ENCODE results near the gene FHL2.
"Not testable (repeated sequence)": the region's sequence is repeated elsewhere in the genome, so short reads cannot be mapped to it uniquely, and the experiment has no call there.

The FHL2 gene

DNA sequence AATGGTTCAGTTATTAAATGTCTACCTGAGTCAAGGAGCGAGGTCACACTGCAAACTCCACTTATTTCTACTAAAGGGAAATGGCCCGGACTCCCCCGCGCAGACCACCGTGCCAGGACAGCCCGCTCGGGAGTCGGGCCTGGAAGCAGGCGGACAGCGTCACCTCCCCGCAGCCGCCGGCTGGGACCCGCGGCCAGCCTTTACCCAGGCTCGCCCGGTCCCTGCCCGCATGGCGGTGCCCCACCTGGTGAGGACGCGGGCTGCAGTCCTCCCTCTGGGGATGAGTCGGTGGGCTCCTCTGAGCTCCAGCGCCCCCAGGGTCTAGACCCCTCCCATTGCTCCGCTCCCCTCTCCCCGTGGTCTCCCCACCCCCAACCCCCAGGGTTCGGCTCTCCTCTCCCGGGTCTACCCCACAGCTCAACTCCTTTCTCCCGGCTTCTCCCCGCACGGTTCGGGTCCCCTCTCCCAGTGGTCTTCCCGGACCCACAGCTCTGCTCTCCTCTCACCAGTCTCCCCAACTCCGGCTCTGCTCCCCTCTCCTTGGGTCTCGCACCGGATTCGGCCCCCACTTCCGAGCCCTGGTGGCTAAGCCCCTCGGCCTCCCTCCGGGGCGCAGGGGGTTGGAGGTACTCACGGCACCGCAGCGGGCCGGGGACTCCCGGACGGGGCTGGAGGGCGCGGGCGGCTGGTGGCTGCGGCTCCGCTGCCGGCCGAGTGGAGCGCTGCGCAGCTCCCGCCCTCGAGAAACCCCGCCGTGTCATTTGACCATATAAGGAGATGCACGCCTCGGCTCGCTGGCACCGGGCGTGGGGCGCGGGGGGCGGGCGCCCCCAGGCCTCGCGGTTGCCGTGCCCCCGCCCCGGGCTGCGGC lies at the start of gene FHL2:
TSS of gene FHL2 (minus strand) at position 716 of the 871 bp plus-strand sequence. CDS start 12,535 bp downstream, outside the sequence.
- DNase-seq: peak; percentile 90

- DNase-seq: no peak
These were observed 48.6 kb upstream of the FHL2 start for GRCh38 chr2:105447476-105447875.

GRCh38 chr2:105446501-105446900 lies 47.6 kb upstream of the FHL2 start:
- no peak for DNase-seq

DNA sequence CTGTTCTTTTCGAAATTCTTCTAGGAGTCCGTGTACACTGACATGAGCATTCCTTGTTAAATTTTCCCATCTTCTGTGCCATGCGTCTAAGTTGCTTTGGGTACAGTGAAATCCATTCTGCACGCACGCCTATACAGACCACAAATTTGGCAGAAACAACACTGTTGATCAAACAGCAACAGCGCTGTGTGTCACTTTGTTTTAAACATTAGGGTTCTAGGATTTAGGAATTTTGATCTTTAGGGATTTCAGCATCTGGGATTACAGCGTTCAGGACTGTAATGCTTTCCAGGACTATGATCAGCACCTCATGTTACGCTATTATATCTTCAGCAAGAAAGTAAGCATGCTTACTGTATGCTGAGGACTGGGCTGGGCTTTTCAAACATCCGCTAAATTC lies 47.1 kb upstream of the FHL2 start:
- DNase-seq: no peak

GRCh38 chr2:105445498-105445897 lies 46.6 kb upstream of the FHL2 start:
- no peak for DNase-seq

GRCh38 chr2:105443617-105444598 lies 45.1 kb upstream of the FHL2 start:
- no peak for DNase-seq

- no peak for DNase-seq
These were observed 43.9 kb upstream of the FHL2 start for GRCh38 chr2:105442721-105443120.

- DNase-seq: no peak
These were observed 43.2 kb upstream of the FHL2 start for GRCh38 chr2:105442056-105442455.

- DNase-seq: no peak
These were observed 40.3 kb upstream of the FHL2 start for GRCh38 chr2:105439141-105439540.

DNA sequence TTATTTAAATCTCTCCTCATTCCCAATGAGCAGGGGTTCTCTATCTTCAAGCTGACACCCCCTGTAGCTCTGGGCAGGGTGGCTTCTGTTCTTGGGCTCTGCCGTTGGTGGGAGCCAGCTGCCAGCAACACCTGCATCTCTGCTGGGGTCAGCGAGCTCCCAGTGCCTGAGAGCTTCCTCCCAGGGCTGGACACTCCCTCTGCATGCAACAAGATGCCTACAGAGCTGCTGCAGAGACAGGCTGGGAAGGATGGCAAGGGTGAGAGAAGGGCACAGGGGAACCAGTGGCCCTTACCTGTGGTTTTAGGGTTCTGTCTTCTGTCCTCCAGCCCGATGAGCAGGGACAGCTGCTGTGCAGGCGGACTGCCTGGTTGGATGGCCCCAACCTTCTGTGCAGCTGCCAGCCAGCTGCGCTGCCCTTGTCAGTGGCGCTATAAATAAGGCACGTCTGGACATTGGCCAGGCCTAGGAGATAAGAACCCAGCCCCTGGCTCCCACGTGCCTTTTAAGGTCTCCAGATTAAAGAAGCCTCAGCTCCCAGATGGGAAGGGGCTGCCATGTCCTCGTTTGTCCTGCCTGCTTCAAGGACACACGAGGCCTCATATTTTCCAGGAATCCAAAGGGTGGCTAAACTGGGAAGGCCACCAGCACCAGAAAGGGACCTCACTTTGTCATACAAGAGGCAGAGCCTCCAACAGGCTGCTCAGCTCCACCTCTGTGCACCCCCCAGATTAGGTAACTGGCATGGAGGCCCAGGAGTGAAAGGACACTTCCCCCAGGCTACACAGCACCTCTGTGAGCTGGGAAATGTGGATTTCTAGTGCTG lies 39.5 kb upstream of the FHL2 start:
- DNase-seq: peak; percentile 57

DNA sequence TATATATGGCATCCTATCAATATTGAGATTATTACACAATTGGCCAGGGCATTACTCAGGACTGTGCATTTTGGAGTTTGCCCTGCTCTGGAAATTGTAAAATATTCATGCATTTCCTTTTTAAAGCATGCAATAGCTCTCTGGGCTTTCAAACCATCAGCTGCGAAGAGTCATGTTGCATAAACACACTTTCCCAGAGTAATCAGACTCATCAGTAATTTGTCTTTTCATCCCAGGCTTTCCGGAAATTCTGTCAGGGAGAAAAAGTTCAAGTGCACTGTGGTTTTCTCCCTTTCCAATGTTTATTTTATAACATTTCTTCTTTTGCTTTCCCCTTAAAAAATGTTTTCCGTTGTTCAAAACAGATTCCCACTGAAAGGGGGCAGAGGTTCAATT lies 38.9 kb upstream of the FHL2 start:
- no peak for DNase-seq

GRCh38 chr2:105432749-105433148 lies 33.9 kb upstream of the FHL2 start:
- DNase-seq: no peak

DNA sequence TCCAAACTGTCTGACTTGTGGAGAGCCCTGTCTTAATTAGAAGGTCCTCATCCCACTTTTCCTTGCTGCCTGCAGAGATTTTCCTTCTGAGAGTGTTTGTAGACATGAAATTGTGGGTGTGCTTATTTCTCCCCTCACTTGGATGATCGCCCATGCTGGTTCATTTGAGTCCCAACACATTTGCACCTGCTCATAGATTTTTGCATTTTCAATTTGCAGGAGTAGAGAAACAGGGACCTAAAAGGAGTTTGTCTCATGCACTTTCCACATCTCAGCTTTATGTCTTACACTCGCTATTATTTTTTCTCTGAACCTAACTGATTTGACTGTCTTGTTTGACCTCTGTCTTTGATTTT lies 33.2 kb upstream of the FHL2 start:
- no peak for DNase-seq

GRCh38 chr2:105431367-105432043 lies 32.7 kb upstream of the FHL2 start:
- DNase-seq: no peak

GRCh38 chr2:105428387-105429018 lies 29.7 kb upstream of the FHL2 start:
- DNase-seq: no peak

GRCh38 chr2:105427485-105427884 lies 28.6 kb upstream of the FHL2 start:
- no peak for DNase-seq

- DNase-seq: no peak
These were observed 27.9 kb upstream of the FHL2 start for GRCh38 chr2:105426626-105427292.

- no peak for DNase-seq
These were observed 27.2 kb upstream of the FHL2 start for GRCh38 chr2:105425936-105426625.

GRCh38 chr2:105424836-105425235 lies 26.0 kb upstream of the FHL2 start:
- DNase-seq: not testable (repeated sequence)

GRCh38 chr2:105422801-105423200 lies 23.9 kb upstream of the FHL2 start:
- no peak for DNase-seq
